ENCODE results near the gene ANKRD9. TPM values are rescaled to one million over a fixed set of nuclear protein-coding genes. Genes with fewer than 3 reads are reported as not detected.

ANKRD9 gene
- total RNA-seq, 1 donor from 2014 or later = 10.8 TPM

GRCh38 chr14:102464846-102465341 is 44.7 kb downstream of the ANKRD9 start:
- Histone ChIP-seq H3K4me3 (no peak overlapping the region), H3K36me3 (no peaks in the 10 kb centered on the region), H2AFZ (replicated peaks) (no peak overlapping the region), H3K9me3 (ENCODE audit: low read depth) (no peaks in the 10 kb centered on the region), H3K4me1 (no peaks in the 10 kb centered on the region), H3K27ac (no peak overlapping the region), H4K20me1 (ENCODE audit: low read depth) (no peaks in the 10 kb centered on the region), H3K9ac (no peak overlapping the region), H3K79me2 (ENCODE audit: low read depth) (no peaks in the 10 kb centered on the region), H3K4me2 (no peak overlapping the region), H3K27me3 (no peaks in the 10 kb centered on the region), H3F3A (ENCODE audit: low read depth) (no peaks in the 10 kb centered on the region)
- Mint-ChIP-seq H3K27ac (no peak overlapping the region), H3K9me3 (no peaks in the 10 kb centered on the region), H3K4me3 (no peak overlapping the region), H3K36me3 (peaks cover 38% of the 10 kb centered on the region), H3K4me1 (no peaks in the 10 kb centered on the region), H3K27me3 (ENCODE audit: insufficient read depth, low read depth) (peaks cover 2% of the 10 kb centered on the region)
- TF ChIP-seq CTCF (IDR thresholded peaks at IDR 0.05) (no peak), EZH2 (IDR thresholded peaks at IDR 0.05) (no peak), EZH2phosphoT487 (IDR thresholded peaks at IDR 0.05) (no peak)
- DNase-seq (ENCODE audit: low spot score) = no peak

GRCh38 chr14:102464006-102464405 is 45.6 kb downstream of the ANKRD9 start:
- no peaks in the 10 kb centered on the region for H3F3A ChIP-seq (ENCODE audit: low read depth)
- Mint-ChIP-seq H3K27ac (no peak overlapping the region), H3K4me3 (no peak overlapping the region), H3K4me1 (no peaks in the 10 kb centered on the region), H3K9me3 (no peaks in the 10 kb centered on the region), H3K36me3 (peaks cover 36% of the 10 kb centered on the region), H3K27me3 (ENCODE audit: insufficient read depth, low read depth) (peaks cover 2% of the 10 kb centered on the region)
- TF ChIP-seq CTCF (IDR thresholded peaks at IDR 0.05) (no peak), EZH2phosphoT487 (IDR thresholded peaks at IDR 0.05) (no peak), EZH2 (IDR thresholded peaks at IDR 0.05) (no peak)
- H3K4me2 ChIP-seq = no peak overlapping the region
- H3K4me3 ChIP-seq = no peak overlapping the region
- no peaks in the 10 kb centered on the region for H3K4me1 ChIP-seq
- no peaks in the 10 kb centered on the region for H3K9me3 ChIP-seq (ENCODE audit: low read depth)
- H3K36me3 ChIP-seq = no peaks in the 10 kb centered on the region
- H3K79me2 ChIP-seq (ENCODE audit: low read depth) = no peaks in the 10 kb centered on the region
- H3K27ac ChIP-seq = no peak overlapping the region
- no peaks in the 10 kb centered on the region for H3K27me3 ChIP-seq
- no peak overlapping the region for H3K9ac ChIP-seq
- H4K20me1 ChIP-seq (ENCODE audit: low read depth) = no peaks in the 10 kb centered on the region
- DNase-seq (ENCODE audit: low spot score) = no peak
- no peak overlapping the region for H2AFZ ChIP-seq (replicated peaks)

GRCh38 chr14:102462391-102462790 is 47.2 kb downstream of the ANKRD9 start:
- no peaks in the 10 kb centered on the region for H4K20me1 ChIP-seq (ENCODE audit: low read depth)
- TF ChIP-seq EZH2 (IDR thresholded peaks at IDR 0.05) (no peak), CTCF (IDR thresholded peaks at IDR 0.05) (no peak), EZH2phosphoT487 (IDR thresholded peaks at IDR 0.05) (no peak)
- no peak overlapping the region for H3K9ac ChIP-seq
- Mint-ChIP-seq H3K36me3 (peaks cover 32% of the 10 kb centered on the region), H3K27me3 (ENCODE audit: insufficient read depth, low read depth) (peaks cover 2% of the 10 kb centered on the region), H3K4me3 (no peak overlapping the region), H3K9me3 (no peaks in the 10 kb centered on the region), H3K4me1 (no peaks in the 10 kb centered on the region), H3K27ac (no peak overlapping the region)
- H3K4me2 ChIP-seq = no peak overlapping the region
- H3K27ac ChIP-seq = no peak overlapping the region
- H2AFZ ChIP-seq (replicated peaks) = no peak overlapping the region
- H3K4me1 ChIP-seq = no peaks in the 10 kb centered on the region
- no peaks in the 10 kb centered on the region for H3K27me3 ChIP-seq
- DNase-seq (ENCODE audit: low spot score) = no peak
- no peak overlapping the region for H3K4me3 ChIP-seq
- H3K9me3 ChIP-seq (ENCODE audit: low read depth) = no peaks in the 10 kb centered on the region
- no peaks in the 10 kb centered on the region for H3F3A ChIP-seq (ENCODE audit: low read depth)
- no peaks in the 10 kb centered on the region for H3K79me2 ChIP-seq (ENCODE audit: low read depth)
- no peaks in the 10 kb centered on the region for H3K36me3 ChIP-seq

Data from neural progenitor cell (in vitro differentiated cells).